ENCODE data around the gene LRRC74A. TPM values are rescaled to one million over a fixed set of nuclear protein-coding genes. Genes with fewer than 3 reads are reported as not detected.

The LRRC74A gene
- total RNA-seq (2014; rRNA removed; shearing (Covaris generic)): not detected in 2 replicates

DNA sequence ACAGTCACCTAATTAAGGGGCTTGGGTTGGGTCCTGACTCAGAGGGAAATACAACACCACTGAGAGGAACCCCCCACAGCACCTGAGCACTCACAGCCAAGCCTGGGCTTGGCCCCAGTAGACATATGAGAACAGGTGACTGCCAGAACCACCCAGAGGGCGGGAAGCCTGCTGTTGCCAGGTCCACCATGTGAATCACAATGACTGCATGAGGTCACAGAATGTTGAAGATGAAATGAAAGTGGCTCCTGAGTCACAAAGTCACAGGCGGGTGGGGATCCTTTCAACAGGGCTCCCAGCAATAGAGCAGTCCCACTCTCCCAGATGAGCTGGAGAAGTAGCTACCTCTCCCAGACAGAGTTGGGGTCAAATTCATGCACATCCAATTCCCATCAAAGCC lies at the start of gene LRRC74A:
Gene LRRC74A (plus strand): TSS at position 287 of the 400 bp plus-strand sequence. CDS start 290 bp downstream, outside the sequence.
- no peak for DNase-seq (ENCODE audit: low read depth)

GRCh38 chr14:76776428-76777251 lies 49.6 kb upstream of the LRRC74A start:
- no peak for DNase-seq (ENCODE audit: low read depth)

GRCh38 chr14:76777721-76778120 lies 48.5 kb upstream of the LRRC74A start:
- DNase-seq (ENCODE audit: low read depth): no peak

DNA sequence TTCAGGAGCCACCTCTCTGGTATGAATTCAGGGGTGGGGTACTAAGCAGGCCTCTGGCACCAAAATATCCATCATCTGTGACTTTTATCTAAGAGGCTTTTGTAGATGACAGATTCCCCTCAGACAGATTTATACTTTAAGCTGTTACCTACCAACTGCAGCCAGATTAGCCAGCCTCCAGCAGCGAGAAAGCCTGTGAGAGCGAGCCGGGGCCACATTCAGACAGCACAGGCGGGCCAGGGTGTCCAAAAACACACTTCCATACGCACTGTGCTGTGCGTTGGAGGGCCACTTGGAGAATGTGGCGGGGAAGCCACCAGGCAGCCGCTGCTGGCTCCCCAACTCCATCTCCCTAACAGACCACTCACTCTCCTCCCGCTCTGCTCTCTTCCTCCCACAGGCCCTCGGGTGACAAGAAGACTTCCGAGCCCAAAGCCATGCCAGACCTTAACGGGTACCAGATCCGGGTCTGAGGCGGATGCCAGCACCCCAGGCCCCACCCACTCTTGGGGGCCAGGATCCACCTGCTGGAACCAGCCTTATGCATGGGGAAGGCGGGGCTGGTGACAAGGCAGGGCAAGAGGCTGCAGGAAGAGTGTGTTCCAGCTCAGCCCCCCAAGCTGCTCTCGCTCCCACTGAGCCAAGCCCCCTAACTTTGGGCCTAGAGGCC lies 47.5 kb upstream of the LRRC74A start:
- no peak for DNase-seq (ENCODE audit: low read depth)

DNA sequence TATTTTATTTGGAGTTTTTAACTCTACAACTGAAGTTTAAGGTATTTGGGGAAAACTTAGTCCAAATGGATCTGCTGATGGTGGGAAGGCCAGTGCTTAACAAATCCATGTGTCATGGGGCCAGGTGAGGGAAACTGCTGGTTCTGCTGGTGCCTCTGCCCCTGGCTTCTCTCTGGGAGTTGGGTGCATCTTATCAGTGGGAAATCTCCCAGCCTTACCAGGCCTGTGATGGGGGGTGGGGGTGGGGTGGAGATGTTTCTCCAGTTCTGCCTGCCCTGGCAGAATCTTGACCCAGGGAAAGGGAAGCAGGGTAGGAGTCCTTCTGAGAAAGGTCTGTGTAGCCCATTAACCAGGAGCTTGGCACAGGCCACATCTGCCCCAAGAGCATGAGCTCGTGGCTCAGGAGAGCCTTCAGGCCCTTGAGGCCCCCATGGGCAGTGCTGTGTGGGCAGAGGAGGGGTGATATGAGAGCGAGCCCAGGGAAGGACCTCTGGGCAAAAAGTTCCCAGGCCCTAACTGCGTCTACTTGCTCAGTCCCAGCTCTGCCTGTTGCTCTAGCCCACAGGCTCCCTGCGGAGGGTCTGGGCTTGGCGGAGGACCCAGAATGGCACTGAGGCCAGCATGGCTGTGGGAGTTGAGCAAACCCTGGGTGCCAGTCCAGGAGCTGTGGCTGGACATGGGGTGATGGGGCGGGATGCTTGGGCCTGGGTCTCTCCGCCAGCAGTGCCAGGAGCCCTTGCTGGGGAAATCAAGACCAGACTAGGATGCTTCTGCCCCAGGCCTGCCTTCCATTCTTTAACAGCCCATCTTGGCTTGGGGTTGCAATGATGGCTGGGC lies 46.8 kb upstream of the LRRC74A start:
- DNase-seq (ENCODE audit: low read depth): no peak

DNA sequence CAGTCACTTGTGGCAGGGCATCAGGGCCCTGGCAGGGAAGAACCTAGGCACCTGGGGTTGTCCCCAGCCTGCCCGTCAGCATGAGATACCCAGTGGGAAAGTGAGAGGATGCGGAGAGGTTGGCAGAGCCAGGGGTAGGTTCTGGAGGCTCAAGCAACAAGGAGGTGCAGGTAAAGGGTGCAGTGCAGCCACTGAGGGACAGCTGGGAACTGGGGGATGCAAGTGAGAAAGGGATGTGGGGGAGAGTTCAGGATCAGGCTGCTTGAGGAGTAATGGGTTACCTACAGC lies 46.2 kb upstream of the LRRC74A start:
- DNase-seq (ENCODE audit: low read depth): no peak

DNA sequence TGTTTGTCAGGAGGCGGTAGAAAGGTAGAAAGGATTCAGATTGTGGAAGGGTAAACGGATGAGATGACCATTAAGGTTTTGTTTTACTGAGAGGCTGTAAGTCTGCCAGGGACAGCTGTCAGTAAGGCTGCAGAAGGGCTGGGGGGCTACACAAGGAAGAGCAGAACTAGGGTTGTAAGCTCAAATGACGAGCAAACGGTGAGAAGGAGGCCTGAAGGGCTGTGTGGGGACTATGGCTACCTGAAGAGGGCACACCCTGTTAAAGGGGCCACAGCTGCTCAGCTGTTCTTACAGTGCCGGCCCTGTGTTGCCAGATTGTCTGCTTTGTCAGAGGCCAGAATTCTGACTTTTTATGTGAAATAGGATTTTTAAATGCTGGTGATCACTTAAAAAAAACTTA lies 45.8 kb upstream of the LRRC74A start:
- no peak for DNase-seq (ENCODE audit: low read depth)

DNA sequence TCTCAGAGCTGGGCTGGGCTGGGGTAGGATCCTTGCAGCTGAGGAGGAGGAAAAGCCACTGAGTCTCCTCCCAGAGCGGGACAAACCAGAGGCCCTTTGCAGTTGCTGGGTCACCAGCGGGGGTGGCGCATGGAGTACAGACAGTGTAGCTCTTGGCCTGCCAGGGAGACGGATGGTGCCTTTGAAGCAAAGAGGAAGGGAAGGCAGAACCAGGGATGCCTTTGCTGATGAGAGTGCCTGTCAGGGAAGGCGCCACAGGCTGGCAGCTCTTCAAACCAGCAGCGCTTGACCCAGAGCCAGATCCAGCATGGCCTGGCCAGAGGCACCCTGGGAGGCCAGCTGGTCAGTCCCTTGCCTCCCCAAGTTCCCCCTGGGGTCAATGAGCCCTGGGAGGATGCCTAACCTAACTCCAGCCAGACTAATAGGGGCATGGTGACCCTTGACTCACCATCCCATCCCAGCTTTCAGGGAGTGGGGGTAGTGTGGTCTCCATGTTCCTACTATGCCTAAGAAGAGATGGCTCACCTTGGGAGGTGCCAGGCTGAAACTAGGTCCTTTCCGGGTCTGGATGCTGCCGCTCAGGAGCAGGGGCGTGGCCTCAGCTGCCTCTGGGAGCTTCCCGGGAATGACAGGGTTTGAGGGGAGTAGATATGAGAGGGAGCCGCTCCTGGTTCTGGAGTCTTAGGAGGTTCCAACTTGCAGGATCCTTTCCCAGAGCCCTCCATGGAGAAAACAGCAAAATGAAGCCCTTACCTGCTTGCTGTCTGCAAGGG lies 45.1 kb upstream of the LRRC74A start:
- DNase-seq (ENCODE audit: low read depth): peak; percentile 51

- peak; percentile 30 for DNase-seq (ENCODE audit: low read depth)
These were observed 44.6 kb upstream of the LRRC74A start for GRCh38 chr14:76781648-76782051.

DNA sequence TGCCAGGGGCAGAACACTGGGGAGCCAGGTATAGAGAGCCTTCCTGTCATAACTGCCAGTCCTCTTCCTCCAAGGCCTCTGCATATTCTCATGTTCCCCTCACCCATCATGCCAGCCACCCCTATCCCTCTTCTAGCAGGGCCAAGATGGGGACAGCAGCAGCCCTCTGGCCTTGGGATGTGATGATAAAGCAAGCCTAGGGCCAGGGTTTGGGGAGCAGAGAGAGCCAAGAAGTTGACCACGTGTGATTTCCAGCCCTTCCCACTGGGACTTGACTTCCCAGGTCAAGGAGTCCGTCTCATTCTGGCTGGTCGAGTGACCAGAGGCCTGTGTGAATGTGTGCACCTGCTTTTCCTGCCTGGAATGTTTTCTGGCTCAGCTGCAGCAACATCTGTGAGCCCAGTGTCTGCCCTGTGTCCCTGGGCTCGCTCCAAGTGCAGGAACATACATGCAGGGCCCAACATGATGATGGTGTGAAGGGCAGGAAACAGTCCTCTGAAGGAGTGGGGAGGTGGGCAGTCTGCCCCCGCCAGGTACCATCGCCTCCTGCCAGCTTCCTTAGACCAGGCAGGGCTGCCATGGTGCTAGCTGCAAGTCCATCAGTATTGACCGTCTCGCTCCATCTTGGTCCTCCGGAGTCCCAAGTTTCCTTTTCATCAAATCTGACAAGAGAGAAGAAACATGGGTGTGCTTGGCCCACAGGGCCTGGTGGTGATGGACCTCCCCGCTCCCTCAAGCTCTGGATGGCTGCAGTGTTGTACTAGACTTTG lies 43.9 kb upstream of the LRRC74A start:
- no peak for DNase-seq (ENCODE audit: low read depth)

DNA sequence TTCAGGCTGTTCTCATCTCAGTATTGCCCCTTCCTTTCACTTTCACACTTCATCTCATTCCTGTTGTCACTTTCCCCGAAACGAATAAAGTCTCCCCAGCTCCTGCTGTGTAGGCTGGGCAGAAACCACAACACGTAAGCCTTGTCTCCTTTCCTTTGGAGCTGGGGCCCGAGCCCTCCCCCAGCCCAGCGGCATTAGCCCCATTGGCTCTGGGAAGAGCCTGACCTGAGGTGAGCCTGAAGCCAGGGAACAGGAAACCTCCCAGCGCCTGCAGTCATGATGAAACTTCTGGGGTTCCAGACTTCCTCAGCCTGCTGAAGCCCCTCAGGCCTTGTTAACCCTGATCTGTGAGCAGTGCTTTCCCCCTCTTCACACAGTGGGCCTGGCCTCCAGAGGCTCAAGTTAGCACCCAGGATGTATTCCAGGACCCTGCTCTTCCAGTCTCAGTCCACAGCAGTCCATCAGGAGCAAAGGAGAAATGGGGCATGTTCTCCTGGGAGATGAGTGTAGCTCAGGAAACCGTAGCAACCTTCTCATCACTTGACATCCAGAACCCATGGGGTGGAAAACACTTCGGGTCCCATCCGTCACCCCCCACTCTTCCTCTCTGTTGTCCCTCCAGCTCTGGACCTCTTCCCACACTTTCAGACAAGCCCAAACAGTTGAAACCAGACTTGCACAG lies 43.2 kb upstream of the LRRC74A start:
- no peak for DNase-seq (ENCODE audit: low read depth)

DNA sequence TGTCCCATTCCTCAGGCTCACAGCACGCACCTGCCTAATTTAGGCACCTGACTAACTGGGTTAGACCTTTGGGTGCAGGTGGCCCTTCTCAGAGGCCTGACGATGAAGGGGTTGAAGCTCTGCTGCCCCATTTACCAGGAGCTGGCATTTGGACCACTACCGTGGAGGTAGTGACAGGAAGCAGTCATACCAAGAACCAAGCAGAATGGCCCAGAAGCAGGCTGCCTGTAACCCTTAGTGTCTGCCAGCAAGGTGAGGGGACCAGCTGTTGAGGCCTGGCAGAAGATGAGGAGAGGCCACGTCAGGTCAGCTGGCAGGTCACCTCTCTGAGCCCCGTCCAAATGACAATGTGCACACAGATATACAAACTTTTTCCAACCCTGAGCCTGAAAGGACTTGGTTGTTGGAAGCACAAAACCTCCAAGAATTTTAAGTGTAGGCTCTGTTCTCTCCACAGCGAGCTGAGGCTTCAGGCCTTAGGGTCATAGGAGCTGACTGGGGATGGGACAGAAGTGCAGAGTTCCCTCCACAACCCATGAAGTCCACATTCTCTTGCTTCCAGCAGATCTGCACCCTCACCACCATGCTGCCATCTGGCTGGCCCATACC lies 41.8 kb upstream of the LRRC74A start:
- no peak for DNase-seq (ENCODE audit: low read depth)

- DNase-seq (ENCODE audit: low read depth): peak; percentile 65
These were observed 41.3 kb upstream of the LRRC74A start for GRCh38 chr14:76784881-76785280.

DNA sequence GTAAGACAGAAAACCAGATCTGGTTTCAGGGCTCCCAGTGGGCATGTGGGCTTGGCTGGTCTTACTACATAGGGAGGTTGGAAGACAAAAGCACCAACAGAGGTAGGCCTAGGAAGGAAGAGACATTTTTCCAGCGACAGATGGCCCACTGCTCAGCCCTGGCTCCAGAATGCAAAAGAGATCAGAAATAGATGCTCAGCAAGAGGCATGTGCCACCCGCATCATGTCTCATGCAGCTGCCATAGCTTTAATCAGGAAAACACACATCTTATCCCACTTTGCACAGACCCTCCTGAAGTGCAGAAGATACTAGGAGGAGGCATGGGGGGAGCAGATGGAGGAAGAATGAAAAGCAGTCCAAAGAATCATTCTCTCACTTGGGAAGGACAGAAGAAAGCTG lies 39.6 kb upstream of the LRRC74A start:
- no peak for DNase-seq (ENCODE audit: low read depth)

DNA sequence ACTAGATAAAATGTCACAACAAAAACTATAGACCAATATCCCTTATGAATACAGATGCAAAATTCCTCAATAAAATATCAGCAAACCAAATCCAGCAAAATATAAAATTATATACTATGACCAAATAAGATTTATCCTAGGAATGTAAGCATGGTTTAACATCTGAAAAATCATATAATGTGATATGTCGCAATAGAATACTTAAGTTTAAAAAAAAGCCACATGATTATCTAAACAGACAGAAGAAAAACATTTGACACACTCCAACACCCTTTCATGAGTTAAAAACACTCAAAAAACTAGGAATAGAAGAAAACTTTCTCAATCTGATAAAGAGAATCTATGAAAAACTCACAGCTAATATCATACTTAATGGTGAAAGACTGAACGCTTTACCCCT lies 33.8 kb upstream of the LRRC74A start:
- DNase-seq (ENCODE audit: low read depth): no peak

DNA sequence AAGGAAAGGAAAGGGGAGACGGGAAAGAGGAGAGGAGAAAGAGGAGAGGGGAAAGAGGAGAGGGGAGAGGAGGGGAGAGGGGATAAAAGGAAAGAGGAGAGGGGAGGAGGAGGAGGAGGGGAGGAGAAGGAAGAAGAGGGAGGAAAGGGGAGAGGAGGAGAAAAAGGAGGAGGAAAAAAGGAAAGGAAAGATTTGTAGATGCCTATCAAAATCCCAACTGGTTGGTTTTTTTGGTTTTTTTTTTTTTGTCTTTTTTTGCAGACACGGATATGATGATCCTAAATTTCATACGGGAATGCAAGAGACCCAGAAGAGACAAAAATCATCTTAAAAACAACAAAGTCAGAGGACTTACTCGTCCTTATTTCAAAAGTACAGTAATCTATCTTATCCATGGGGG lies 32.9 kb upstream of the LRRC74A start:
- DNase-seq (ENCODE audit: low read depth): no peak

GRCh38 chr14:76793956-76794355 lies 32.3 kb upstream of the LRRC74A start:
- no peak for DNase-seq (ENCODE audit: low read depth)

DNA sequence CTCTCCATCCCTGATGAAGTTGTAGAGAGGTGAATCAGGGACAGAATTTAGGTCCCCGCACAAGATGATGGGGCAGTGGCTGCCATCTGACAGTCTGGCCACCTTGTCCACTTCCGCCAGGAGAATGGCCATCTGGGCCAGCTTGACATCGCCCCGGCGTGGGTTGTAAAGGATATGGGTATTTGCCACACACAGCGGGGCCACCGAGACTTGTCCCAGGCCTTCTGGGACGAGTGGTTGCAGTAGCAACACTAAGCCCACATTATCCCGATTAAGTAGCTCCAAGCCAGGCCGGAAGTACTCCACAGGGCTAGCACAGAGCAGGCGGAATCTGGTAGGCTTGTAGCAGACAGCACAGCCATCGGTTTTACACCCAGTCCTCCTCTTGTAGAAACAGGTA lies 19.8 kb upstream of the LRRC74A start:
- DNase-seq (ENCODE audit: low read depth): no peak

GRCh38 chr14:76808011-76808410 lies 18.2 kb upstream of the LRRC74A start:
- no peak for DNase-seq (ENCODE audit: low read depth)

DNA sequence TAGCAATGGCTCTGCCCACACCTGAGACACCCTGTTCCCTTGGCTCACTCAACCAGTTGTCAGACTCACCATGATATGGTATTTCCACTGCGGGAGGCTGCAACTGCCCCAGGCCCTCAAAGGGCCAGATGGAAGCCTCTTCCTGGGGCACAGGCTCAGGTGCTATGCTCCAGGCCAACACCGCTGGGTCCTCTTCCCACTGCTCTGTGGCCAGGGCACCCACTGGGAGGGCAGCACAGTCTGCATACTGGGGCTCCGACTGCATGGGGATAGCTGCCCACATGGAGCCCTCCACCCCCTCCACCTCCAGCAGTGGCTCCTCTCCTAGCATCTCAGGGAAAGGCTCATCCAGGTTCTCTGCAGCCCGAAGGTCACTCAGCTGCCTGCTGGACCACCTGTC lies 17.2 kb upstream of the LRRC74A start:
- DNase-seq (ENCODE audit: low read depth): no peak
